Right renal cortex interstitium (tissue), 3 donors: ENCODE data around the gene TXNL1. TPM values are rescaled to one million over a fixed set of nuclear protein-coding genes. Genes with fewer than 3 reads are reported as not detected.
"Not testable (repeated sequence)": the region's sequence is repeated elsewhere in the genome, so short reads cannot be mapped to it uniquely, and the experiment has no call there.

Source experiments
- DNase-seq, 3 donors: peaks; one replicate each; pipeline ENCODE4 v3.0.0-alpha.2; 2013; ENCODE audit warnings: low read depth in 3 of 3, low spot score in 2 of 3
- polyA plus RNA-seq, 3 donors: library from polyadenylated mRNA; unstranded; fragments of 120-200 nt; gene quantifications; one replicate each; pipeline ENCODE4 v1.2.1, GENCODE V29; 2013; ENCODE audit not compliant: insufficient read length in 3 of 3

The TXNL1 gene
- polyA plus RNA-seq: 100 to 1,000 TPM; 112 to 117 (median 114) TPM

GRCh38 chr18:56638232-56639103 lies at the start of gene TXNL1:
Gene TXNL1, minus strand, starts transcription at chr18:56638592. Its CDS starts 152 bp downstream, at chr18:56638440.
- peak; percentile 95 to 98 (median 97) for DNase-seq

DNA sequence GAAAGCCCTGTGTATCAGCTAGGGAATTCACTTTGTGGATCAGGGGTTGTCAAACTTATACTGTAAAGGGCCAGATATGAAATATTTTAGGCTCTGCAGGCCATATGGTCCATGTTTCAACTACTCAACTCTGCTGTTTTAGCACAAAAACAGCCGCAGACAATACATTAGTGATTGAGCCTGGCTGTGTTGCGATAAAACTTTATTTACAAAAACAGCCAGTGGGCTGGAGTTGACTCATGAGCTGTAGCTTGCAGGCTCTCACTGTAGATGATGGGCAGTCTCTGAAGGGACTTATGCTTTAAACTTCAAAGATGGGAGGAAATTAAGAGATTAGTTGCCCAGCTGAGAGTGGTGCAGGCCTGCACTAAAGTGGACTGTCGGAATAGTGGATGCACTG lies 45.9 kb upstream of the TXNL1 start:
- no peak for DNase-seq

DNA sequence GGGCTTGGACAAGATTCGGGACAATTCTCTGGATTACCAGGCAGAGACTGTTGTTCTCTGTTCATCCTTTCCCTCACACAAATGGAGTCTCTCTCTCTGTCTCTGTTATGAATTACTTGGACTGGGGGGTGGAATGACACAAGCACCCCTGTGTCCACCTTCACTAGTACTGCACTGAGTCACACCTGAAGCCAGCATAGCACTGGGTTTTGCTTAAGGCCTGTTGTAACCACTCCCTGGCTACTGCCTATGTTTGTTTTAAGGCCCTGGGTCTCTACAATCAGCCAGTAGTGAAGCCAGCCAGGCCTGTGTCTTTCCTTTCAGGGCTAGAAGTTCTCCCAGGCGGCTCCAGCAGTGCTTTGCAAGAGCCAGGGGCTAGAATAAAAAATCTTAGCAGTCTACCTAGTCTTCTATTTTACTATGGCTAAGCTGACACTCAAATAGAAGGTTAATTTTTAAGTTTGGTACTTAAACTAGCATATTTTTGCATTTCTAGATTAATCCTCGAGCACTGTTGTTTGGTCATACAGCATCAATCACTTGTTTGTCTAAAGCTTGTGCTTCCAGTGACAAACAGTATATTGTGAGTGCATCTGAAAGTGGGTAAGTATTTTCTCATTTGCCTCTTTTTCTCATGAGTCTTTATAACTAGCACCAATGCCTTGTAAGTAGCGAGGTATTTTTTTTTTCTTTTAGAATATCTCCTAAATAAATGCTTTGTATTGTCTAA lies 40.6 kb upstream of the TXNL1 start:
- no peak for DNase-seq

GRCh38 chr18:56676639-56677038 lies 38.2 kb upstream of the TXNL1 start:
- DNase-seq: no peak

DNA sequence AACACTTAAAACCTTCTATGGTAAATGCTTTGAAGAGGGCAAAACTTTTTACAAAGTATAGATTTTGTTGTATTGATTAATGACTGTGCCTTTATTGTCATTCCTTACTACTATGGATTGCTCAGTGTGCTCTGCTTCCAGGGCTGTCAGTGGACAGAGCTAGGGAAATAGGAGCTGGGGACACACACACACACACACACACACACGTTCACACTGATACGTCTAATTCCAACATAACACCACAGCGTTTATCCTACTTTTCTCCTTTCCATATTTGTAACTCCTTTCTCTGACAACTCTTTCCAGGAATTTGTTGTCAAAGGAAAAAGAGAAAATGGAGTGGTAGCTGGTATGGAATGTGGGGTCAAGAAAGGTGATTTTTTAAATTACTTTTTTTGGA lies 34.6 kb upstream of the TXNL1 start:
- no peak for DNase-seq

GRCh38 chr18:56672391-56672790 lies 34.0 kb upstream of the TXNL1 start:
- DNase-seq: no peak

- no peak for DNase-seq
Measured at GRCh38 chr18:56662902-56663301, 24.5 kb upstream of the TXNL1 start.

- DNase-seq: no peak
Measured at GRCh38 chr18:56662502-56662901, 24.1 kb upstream of the TXNL1 start.

- DNase-seq: no peak
Measured at GRCh38 chr18:56662063-56662408, 23.6 kb upstream of the TXNL1 start.

DNA sequence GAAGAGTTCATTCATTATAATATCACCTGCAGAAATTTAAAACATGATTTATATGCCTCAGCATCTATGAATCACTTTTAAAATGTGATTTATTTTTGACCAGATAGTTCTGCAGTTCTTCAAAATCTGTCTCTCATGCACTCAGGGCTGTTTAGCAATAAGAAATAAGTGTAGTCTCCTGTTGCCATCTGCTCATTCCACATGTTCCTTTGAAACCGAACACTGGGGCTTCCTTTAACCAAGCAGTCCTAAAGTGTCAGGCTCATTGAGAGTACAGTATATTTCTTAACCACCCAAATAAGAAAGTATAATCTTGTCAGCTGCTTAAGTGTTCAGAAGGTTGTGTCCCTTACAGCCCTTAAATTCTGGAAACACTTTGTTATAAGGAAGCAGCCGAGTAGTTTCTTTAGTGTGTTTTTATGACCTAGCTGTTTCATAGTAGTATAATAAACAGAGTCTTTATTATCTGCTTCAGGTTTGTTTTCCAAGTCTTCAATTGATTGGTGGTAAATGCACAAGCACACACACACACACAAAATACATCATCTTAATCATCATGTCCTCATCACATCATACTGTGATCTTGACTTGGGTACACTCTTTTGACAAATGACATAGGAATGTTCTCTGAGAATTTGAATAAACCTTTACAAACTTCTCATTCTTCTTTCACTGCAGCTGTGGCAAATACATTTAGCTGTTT lies 23.1 kb upstream of the TXNL1 start:
- no peak for DNase-seq

DNA sequence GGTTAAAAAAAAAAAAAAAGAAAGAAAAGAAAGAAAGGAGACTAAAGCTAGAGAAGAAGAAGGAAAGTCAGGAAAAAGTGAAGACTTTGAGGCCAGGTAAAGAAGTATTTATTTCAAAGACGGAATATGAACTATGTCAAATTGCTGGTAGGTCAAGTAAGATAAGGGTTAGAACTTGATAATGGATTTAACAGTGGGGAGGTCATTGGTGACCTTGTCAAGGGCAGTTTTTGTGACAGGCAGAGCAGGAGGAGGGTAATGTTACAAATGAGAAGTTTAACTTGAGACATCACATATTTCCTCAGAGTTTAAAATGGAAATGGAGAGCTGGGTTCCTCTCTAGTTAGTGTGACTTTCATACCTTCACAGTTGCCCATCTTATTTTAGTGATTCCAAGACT lies 22.3 kb upstream of the TXNL1 start:
- DNase-seq: no peak

DNA sequence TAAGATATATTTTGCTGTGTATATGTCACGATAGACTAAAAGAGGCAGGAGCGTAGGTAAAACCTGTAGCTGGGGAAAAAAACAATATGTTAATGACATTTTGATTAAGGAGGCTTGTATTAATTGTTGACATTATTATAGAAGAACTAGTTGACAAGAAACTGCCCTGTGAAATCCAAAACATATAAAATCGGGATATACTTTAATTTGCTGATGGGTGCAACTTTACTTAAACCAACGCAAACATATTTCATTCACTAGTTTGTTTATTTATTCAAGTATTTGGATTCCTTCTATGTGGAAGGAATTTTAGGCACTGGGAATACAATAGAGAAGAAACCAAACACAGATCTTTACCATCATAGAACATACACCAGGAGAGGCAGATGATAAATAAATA lies 20.7 kb upstream of the TXNL1 start:
- DNase-seq: no peak

GRCh38 chr18:56658261-56658660 lies 19.9 kb upstream of the TXNL1 start:
- no peak for DNase-seq

- not testable (repeated sequence) for DNase-seq
Measured at GRCh38 chr18:56654280-56654679, 15.9 kb upstream of the TXNL1 start.

DNA sequence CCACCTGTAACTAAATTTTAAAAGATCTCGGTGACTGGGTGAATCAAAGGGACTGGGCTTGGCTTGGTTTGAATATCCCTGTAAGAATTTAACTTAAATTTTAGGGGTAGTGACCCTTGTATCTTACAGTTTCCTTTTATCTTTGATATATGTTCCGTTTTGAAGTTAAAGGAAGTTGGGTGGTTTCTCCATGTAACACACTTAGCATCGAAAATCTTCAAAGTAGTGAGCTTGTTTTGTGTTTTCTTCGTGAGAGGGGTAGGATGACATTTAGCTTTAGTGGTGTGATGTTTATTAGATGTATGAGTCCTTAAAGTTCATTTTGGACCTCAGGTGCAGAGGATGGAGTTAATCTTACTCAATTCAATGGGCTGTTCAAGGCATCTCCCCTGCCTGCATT lies 14.4 kb upstream of the TXNL1 start:
- no peak for DNase-seq

GRCh38 chr18:56651771-56652092 lies 13.3 kb upstream of the TXNL1 start:
- DNase-seq: no peak

DNA sequence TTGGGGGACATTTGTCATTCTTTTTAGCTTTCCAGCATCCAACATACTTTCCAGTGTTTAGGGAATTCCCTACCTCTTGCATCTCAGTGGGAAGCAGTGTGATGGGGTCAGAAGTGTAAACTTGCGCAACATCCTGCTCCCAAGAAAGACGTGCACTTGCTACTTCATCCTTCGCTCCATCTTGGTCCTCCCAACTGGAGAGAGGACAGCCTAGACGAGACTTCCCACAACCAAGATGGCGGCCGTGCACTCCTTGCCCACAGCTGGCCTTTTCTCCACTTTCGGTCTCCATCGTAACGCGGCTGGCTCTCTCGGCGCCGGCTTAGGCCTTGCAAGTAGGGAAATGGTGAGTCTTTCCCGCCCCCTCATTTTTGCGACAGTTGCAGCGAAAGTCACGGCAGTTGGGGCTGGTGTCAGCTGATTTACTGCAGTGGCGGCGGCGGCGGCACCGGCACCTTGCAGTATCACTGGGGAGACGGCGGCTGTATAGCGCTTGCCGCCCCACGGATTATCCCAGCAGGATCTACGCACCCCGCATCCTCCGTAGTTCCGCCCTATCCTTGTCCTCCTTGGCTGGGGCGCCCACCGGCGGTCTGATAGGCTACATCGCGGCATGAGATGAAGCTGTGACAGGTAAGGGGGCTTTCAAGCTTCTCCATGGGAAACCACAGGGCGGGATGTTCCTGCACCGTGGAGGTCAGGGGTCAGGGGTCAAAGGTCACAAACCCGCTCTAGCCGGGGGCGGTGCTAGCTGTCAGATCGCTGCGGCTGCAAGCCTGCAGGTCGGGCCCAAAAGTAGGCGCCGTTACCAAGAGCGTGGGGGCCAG lies 12.8 kb upstream of the TXNL1 start, which contains the start of gene WDR7:
Gene WDR7, plus strand, starts transcription at position 416 of the 827 bp plus-strand sequence. CDS start 21,157 bp downstream, outside the sequence.
- DNase-seq: peak; percentile 85 to 96 (median 95)

DNA sequence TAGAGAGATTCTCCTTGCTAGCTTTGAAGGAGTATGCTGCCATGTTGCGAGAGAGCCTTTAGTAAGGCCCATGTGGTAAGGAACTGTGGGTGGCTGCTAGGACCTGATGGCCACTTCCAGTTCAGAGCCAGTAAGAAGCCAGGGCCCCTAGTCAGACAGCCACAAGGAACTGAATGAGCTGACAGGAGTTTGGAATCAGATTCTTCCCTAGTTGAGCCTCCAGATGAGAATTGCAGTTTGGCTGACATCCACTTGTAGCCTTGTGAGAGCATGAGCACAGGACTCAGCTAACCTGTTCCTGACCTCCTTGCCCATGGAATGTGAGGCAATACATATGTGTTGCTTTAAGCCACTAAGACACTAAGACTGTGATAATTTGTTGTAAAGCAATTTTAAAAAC lies 11.6 kb upstream of the TXNL1 start:
- DNase-seq: no peak

DNA sequence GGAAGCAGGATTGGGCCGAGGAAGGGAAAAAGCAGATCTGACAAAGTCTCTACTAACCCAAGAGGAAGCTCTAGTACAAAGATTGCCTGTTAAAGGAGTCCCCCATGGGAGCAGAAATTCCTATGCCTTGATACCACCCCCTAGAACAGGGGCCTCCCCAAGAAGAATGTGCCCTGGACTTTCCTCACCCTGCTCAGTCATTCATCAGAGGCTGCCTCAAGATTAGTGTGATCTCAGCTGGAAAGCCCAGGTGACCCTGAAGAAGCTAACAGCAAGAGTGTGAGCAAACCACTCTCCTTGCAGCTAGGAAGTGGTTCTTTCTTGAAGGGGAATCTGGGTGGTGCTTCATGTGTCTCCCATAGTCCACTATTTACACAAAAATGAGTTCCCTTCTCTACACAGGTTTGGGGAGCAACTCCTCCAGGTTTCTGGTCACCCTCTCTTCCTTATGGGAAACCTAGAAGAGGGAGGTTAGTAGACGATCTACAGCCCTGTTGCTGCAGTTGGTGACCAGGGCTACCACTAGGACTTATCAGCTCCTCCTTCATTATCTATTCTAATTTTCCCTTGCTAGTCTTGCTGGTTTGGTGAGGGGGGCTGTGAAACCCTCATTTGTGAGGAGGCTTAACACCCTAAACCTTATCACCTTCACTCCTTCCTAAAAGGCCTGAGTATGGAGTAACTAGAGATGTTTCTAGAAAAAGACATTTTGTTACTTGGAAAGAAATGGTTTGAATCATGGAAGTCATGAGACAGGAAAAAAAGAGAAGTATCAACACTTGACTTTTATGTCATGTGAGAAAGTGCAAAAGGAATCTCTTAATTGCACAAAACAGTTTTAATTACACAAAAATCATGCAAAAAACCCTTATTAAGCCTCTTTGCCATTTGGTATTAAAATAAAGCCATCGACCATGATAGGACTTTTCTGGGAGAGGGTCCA lies 9.8 kb upstream of the TXNL1 start:
- DNase-seq: no peak
